Psoas muscle (tissue), 8 donors: ENCODE data around the gene GYS1. TPM values are rescaled to one million over a fixed set of nuclear protein-coding genes. Genes with fewer than 3 reads are reported as not detected.
A peak's percentile ranks its signal among the peaks of the same experiment; 100 is the strongest.

Source experiments
- ATAC-seq, 4 donors: fragments of 200-7000 bp; cut with Tn5 transposase; one replicate each; pipeline ENCODE4 v1.9.1; 2020; ENCODE audit warnings: moderate library complexity in 3 of 4, mild to moderate bottlenecking in 2 of 4
- DNase-seq, 2 donors: peaks; one replicate each; pipeline ENCODE4 v3.0.0-alpha.2; 2020
- H3K27ac ChIP-seq: fragments of 200-600 bp; one replicate; pipeline ENCODE4 v1.8.0; 2022
- H3K27me3 ChIP-seq, 3 donors: fragments of 200-600 bp in 1 of 3; one replicate each; pipeline versions ENCODE4 v1.6.1 to v1.8.0; 2013 to 2022; ENCODE audit warnings: low read length in 2 of 3, mild to moderate bottlenecking in 2 of 3, moderate library complexity in 1 of 3; ENCODE audit not compliant: insufficient read depth in 3 of 3
- H3K36me3 ChIP-seq, 2 donors: fragments of 200-600 bp in 1 of 2; one replicate each; pipeline versions ENCODE4 v1.6.1 to v1.8.0; 2013 to 2022; ENCODE audit warnings: low read depth in 1 of 2, mild to moderate bottlenecking in 1 of 2, moderate library complexity in 1 of 2; ENCODE audit not compliant: insufficient read depth in 1 of 2
- H3K4me1 ChIP-seq: fragments of 200-600 bp; one replicate; pipeline ENCODE4 v1.8.0; 2022
- H3K4me3 ChIP-seq: fragments of 200-600 bp; one replicate; pipeline ENCODE4 v1.8.0; 2022; ENCODE audit warnings: mild to moderate bottlenecking
- H3K9me3 ChIP-seq: fragments of 200-600 bp; one replicate; pipeline ENCODE4 v1.8.0; 2022
- WGBS, 3 donors: extraction: QIAGEN DNeasy Blood & Tissue Kit; methylation state at CpG; one replicate each; pipeline versions ENCODE4 v1.1.6 to v1.1.7; 2013; 5-methylcytosine and 5-hydroxymethylcytosine counted together
- intact Hi-C, 2 donors: fragments of 100-400 bp; cut with DNase I; formaldehyde crosslinking; loops; one replicate each; pipeline versions ENCODE4 v1.11.0 to v1.14.2; 2022
- polyA plus RNA-seq, 3 donors: library from polyadenylated mRNA; stranded (reverse); fragments of 200-250 nt; gene quantifications; one replicate each; pipeline ENCODE4 v1.2.3, GENCODE V29; 2013
- total RNA-seq, 4 donors: library from RNA; stranded (reverse); fragmentation: NEBNext Ultra II Directional in 2 of 4; extraction: Animal tissue kit (Norgen Biotek cat#: 25700) in 2 of 4; gene quantifications; one replicate each; pipeline versions ENCODE4 v1.2.1 to v1.2.4, GENCODE V29; 2021 to 2023
- TF ChIP-seq, protein P1 (sequence below): fragments of 200-600 bp; IDR thresholded peaks from one replicate; pipeline ENCODE4 v1.8.0; 2022; ENCODE audit warnings: antibody characterized with exemption
- donor health status: healthy with polysubstance abuse.
- donor health status: DM: no; HTN: no; CAD: no; lungs with moderate emphysema.
- donor health status: Bipolar disorder and iron deficiency.
- donor health status: healthy.
- donor health status: DM: yes; HTN: yes; CAD: no.
- donor health status: DM: no; HTN: no; CAD: no.
- donor health status: DM: no; HTN: no; CAD: no.
- donor health status: DM: yes; HTN: yes; CAD: no.

The GYS1 gene
- total and polyA plus RNA-seq, 7 donors = 30.9 to 331 (median 147) TPM

DNA sequence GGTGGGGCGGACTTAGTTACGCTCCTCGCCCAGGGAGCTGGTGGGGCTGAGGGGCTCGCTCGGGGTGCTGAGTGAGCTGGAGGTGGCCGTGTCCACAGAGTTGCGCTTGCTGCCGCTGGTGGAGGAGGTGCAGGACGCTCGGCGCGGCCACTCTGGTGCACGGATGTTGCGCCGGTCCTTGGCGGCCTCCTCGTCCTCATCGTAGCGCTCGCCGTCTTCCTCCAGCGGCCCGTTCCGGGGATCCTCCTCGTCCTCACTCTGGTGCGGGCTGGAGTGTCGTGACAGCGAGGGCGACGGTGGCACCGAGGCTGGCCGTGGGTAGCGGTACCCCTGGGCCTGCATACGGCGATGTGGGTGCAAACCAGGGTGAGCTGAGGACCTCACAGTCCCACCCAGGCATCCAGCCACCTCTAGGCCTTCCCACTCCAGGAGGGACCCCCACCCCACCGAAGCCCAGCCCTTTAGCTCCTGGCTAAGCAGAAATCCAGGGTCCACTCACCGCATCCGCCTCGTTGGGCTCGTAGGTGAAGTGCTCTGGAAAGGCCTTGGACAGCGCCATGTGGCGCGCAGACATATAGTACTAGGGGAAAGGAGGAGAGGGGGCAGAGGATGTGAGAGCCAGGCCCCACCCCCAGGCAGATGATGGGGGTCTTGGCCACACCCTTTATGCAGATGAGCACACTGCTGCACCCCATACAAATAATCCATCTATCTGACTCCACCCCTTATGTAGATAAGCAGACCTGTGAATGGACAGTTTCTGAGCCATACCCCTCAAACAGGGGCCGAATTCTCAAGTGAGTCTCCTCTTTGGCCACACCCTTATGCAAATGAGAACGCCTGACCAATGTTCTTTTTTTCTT is 23.6 kb downstream of the GYS1 start:
- peaks cover 30% of the 10 kb centered on the region for H3K4me1 ChIP-seq
- H3K9me3 ChIP-seq = no peaks in the 10 kb centered on the region
- H3K4me3 ChIP-seq = no peak overlapping the region
- H3K36me3 ChIP-seq = peaks cover 6 to 75% of the 10 kb centered on the region in 2 donors
- TF ChIP-seq, protein P1, sequence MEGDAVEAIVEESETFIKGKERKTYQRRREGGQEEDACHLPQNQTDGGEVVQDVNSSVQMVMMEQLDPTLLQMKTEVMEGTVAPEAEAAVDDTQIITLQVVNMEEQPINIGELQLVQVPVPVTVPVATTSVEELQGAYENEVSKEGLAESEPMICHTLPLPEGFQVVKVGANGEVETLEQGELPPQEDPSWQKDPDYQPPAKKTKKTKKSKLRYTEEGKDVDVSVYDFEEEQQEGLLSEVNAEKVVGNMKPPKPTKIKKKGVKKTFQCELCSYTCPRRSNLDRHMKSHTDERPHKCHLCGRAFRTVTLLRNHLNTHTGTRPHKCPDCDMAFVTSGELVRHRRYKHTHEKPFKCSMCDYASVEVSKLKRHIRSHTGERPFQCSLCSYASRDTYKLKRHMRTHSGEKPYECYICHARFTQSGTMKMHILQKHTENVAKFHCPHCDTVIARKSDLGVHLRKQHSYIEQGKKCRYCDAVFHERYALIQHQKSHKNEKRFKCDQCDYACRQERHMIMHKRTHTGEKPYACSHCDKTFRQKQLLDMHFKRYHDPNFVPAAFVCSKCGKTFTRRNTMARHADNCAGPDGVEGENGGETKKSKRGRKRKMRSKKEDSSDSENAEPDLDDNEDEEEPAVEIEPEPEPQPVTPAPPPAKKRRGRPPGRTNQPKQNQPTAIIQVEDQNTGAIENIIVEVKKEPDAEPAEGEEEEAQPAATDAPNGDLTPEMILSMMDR = no peak
- ATAC-seq = no peak
- H3K27me3 ChIP-seq = no peaks in the 10 kb centered on the region
- no peak for DNase-seq
- no peak overlapping the region for H3K27ac ChIP-seq
- intact Hi-C loops = loop anchor here in 1 of 2 donors (2.0 to 10.0 kb wide), 3 partner anchors 97 to 335 kb away; partner anchors contain the start of genes DBP and PPP1R15A
- 91 to 93% (median 92%) methylated on average over 42 to 45 of the region's 45 CpGs for WGBS, 3 donors

DNA sequence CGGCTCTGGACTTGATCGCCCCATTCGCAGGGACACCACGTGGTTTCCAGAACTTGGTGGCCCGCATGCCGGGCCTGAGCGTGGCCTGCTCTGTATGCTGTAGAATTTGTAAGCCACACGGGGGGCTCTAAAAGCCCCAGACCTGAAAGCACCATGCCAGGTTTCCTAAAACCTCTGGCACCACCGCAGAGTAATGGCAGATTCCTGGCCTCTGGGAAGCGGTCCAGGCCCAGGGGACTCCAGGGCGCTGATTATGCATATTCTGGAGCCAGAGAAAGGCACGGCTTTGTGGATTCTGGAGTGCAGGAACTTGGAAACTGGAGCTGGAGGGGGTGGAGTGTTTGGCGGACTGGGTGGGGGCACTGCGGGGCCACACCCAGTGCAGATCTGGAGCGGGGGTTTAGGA is 24.3 kb downstream of the GYS1 start:
- peaks cover 37% of the 10 kb centered on the region for H3K4me1 ChIP-seq
- ATAC-seq (no peak), DNase-seq (no peak)
- no peaks in the 10 kb centered on the region for H3K9me3 ChIP-seq
- H3K4me3 ChIP-seq = no peak overlapping the region
- WGBS, 3 donors = 64 to 70% (median 65%) methylated on average over 15 of the region's 15 CpGs
- TF ChIP-seq, protein P1 = no peak
- H3K27ac ChIP-seq = peak overlapping the region; percentile 89
- no peaks in the 10 kb centered on the region for H3K27me3 ChIP-seq
- H3K36me3 ChIP-seq = peaks cover 2 to 68% of the 10 kb centered on the region in 2 donors
- intact Hi-C loops = loop anchor here in 1 of 2 donors (5.0 to 10.0 kb wide), 2 partner anchors 97 to 334 kb away; partner anchors contain the start of genes DBP and PPP1R15A

DNA sequence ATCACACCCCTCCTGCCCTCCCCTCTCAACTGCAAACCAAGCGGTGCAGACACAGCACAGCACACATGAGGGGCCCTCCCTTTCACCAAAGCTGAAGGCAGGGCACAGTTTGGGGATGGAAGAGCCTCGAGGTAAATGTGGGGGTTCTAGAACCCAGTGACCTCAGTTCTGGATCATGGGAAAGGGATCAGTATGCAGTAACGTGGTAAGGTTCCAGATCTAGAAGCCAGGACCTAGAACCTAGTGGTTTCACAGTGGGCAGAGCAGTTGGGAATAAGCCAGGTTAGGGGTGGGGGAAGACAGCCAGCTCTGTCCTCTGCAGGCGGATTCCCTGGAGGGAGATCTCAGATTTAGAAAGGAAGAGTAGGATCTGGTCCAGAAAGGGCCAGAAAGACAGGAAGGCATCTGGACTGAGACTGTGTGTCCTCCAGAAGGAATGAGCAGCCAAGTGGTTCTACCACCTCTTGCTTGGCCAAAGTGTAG is 24.9 kb downstream of the GYS1 start:
- Histone ChIP-seq H3K36me3 (peaks cover 0 to 62% of the 10 kb centered on the region in 2 donors), H3K9me3 (no peaks in the 10 kb centered on the region), H3K27ac (peak overlapping the region; percentile 89), H3K4me1 (peaks cover 42% of the 10 kb centered on the region), H3K27me3 (no peaks in the 10 kb centered on the region), H3K4me3 (peak overlapping the region; percentile 94)
- intact Hi-C loops = loop anchor here in 1 of 2 donors (5.0 to 10.0 kb wide), 2 partner anchors 96 to 333 kb away; partner anchors contain the start of genes DBP and PPP1R15A
- 21 to 53% (median 32%) methylated on average over 4 of the region's 4 CpGs for WGBS, 3 donors
- ATAC-seq (no peak), DNase-seq (no peak)
- TF ChIP-seq, protein P1 = no peak

DNA sequence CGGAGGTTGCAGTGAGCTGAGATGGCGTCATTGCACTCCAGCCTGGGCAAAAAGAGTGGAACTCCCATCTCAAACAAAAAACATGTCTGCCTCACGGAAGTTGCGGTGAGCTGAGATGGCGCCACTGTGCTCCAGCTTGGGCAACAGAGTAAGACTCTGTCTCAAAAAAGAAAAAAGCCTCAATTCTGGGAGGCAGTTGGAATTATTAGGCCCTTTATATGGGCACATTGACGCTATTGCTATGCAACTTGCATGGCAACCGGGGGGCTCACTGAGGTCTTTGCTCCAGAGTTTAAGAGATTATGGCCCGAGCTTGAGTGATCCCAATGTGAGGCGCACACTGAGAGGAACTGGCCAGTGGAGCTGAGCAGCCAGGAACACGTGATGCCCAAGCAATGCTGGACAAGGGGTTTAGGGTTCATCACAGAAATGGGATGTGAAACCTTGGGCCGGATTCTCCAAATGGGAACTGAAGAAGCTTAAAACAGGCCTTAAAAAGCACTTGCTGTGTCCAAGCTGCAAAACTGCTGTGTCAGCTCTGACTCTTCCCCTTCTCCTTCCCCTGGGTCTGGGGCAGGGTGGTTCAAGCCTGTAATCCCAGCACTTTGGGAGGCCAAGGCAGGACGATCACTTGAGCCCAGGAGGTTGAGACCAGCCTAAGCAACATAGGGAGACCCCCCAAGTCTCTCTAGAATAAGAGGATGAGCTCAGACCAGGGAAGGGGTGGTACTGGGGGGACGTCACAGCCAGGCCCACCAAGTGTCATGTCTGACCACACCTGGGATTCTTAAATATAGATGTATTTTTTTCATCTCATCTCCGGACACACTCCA is 25.5 kb downstream of the GYS1 start:
- Histone ChIP-seq H3K4me1 (peaks cover 43% of the 10 kb centered on the region), H3K27me3 (no peaks in the 10 kb centered on the region), H3K4me3 (peak overlapping the region; percentile 94), H3K27ac (peak overlapping the region; percentile 89), H3K9me3 (no peaks in the 10 kb centered on the region), H3K36me3 (peaks cover 0 to 55% of the 10 kb centered on the region in 2 donors)
- ATAC-seq (no peak), DNase-seq (peak in 1 of 2 donors; percentile 44)
- TF ChIP-seq, protein P1 = no peak
- intact Hi-C loops = loop anchor here in 1 of 2 donors (5.0 to 10.0 kb wide), 2 partner anchors 95 to 333 kb away; partner anchors contain the start of genes DBP and PPP1R15A
- WGBS, 3 donors = 54 to 84% (median 57%) methylated on average over 14 of the region's 14 CpGs
